Activated CD4-positive, alpha-beta T cell treated with anti-CD3 and anti-CD28 coated beads, Interleukin-2, amount 50 U/mL, for 48 hours (primary cell): ENCODE results near the gene MAGI1.

Source experiments
- DNase-seq, 2 experiments: peaks; one replicate each; pipeline ENCODE4 v3.0.0-alpha.2; 2020

The MAGI1 gene

GRCh38 chr3:65702202-65702601 lies 336.5 kb downstream of the MAGI1 start:
- no peak for DNase-seq

GRCh38 chr3:65701516-65701915 lies 337.2 kb downstream of the MAGI1 start:
- no peak for DNase-seq

GRCh38 chr3:65689436-65689835 lies 349.3 kb downstream of the MAGI1 start:
- DNase-seq: no peak

- no peak for DNase-seq
Measured at GRCh38 chr3:65687741-65688140, 351.0 kb downstream of the MAGI1 start.

GRCh38 chr3:65685621-65686235 lies 353.0 kb downstream of the MAGI1 start:
- DNase-seq: no peak

GRCh38 chr3:65678516-65678915 lies 360.2 kb downstream of the MAGI1 start:
- no peak for DNase-seq

- no peak for DNase-seq
Measured at GRCh38 chr3:65677486-65678010, 361.2 kb downstream of the MAGI1 start.

- no peak for DNase-seq
Measured at GRCh38 chr3:65676580-65676979, 362.1 kb downstream of the MAGI1 start.

GRCh38 chr3:65675011-65675410 lies 363.7 kb downstream of the MAGI1 start:
- no peak for DNase-seq

- DNase-seq: no peak
Measured at GRCh38 chr3:65674226-65674625, 364.5 kb downstream of the MAGI1 start.

GRCh38 chr3:65672871-65673815 lies 365.6 kb downstream of the MAGI1 start:
- DNase-seq: peak; percentile 20 to 34

GRCh38 chr3:65672061-65672460 lies 366.7 kb downstream of the MAGI1 start:
- DNase-seq: no peak

- no peak for DNase-seq
Measured at GRCh38 chr3:65671004-65671403, 367.7 kb downstream of the MAGI1 start.

- DNase-seq: no peak
Measured at GRCh38 chr3:65669163-65669875, 369.4 kb downstream of the MAGI1 start.

GRCh38 chr3:65667963-65668362 lies 370.8 kb downstream of the MAGI1 start:
- DNase-seq: no peak

- DNase-seq: no peak
Measured at GRCh38 chr3:65666448-65667091, 372.1 kb downstream of the MAGI1 start.

- DNase-seq: no peak
Measured at GRCh38 chr3:65665915-65666314, 372.8 kb downstream of the MAGI1 start.

GRCh38 chr3:65664931-65665330 lies 373.8 kb downstream of the MAGI1 start:
- DNase-seq: no peak

GRCh38 chr3:65664446-65664845 lies 374.3 kb downstream of the MAGI1 start:
- DNase-seq: no peak

GRCh38 chr3:65662095-65662494 lies 376.6 kb downstream of the MAGI1 start:
- no peak for DNase-seq

- DNase-seq: no peak
Measured at GRCh38 chr3:65660000-65660598, 378.6 kb downstream of the MAGI1 start.

- DNase-seq: no peak
Measured at GRCh38 chr3:65659396-65659795, 379.3 kb downstream of the MAGI1 start.
